ENCODE measurements around the gene TTC17. TPM values are rescaled to one million over a fixed set of nuclear protein-coding genes. Genes with fewer than 3 reads are reported as not detected.

Gene TTC17
- total and polyA plus RNA-seq, 4 donors = 21.5 to 119 (median 68.3) TPM

- Histone ChIP-seq H3K36me3 (ENCODE audit: control insufficient read depth in 1 of 2, insufficient read depth in 2 of 2, low read length in 1 of 2) (no peaks in the 10 kb centered on the region), H3K9me3 (ENCODE audit: control insufficient read depth, low read length) (peaks cover 8% of the 10 kb centered on the region), H3K4me1 (ENCODE audit: control insufficient read depth in 1 of 2, insufficient read depth in 2 of 2, low read length in 2 of 2) (no peaks in the 10 kb centered on the region), H3K27ac (ENCODE audit: low read depth in 1 of 2, low read length in 2 of 2) (no peak overlapping the region), H3K27me3 (ENCODE audit: control insufficient read depth in 1 of 2, insufficient read depth in 2 of 2, low read length in 1 of 2) (no peaks in the 10 kb centered on the region), H3K4me3 (ENCODE audit: low read length in 2 of 2) (no peak overlapping the region)
- intact Hi-C loops (cut with DNase I) = no loop called here
- no peak for ATAC-seq (ENCODE audit: low FRiP score)
- no peak for DNase-seq
- 73 to 87% methylated on average over 2 of the region's 2 CpGs for WGBS, 2 donors
These were observed 183.3 kb downstream of the TTC17 start for GRCh38 chr11:43541993-43542392.

- 55 to 58% methylated on average over 7 of the region's 7 CpGs for WGBS, 2 donors
- no peak overlapping the region for H3K27ac ChIP-seq (ENCODE audit: low read depth in 1 of 2, low read length in 2 of 2)
- no peak overlapping the region for H3K4me3 ChIP-seq (ENCODE audit: low read length in 2 of 2)
- DNase-seq (no peak), ATAC-seq (ENCODE audit: low FRiP score) (no peak)
- intact Hi-C loops (cut with DNase I) = no loop called here
- H3K36me3 ChIP-seq (ENCODE audit: control insufficient read depth in 1 of 2, insufficient read depth in 2 of 2, low read length in 1 of 2) = no peaks in the 10 kb centered on the region
- peaks cover 8% of the 10 kb centered on the region for H3K9me3 ChIP-seq (ENCODE audit: control insufficient read depth, low read length)
- no peaks in the 10 kb centered on the region for H3K4me1 ChIP-seq (ENCODE audit: control insufficient read depth in 1 of 2, insufficient read depth in 2 of 2, low read length in 2 of 2)
- no peaks in the 10 kb centered on the region for H3K27me3 ChIP-seq (ENCODE audit: control insufficient read depth in 1 of 2, insufficient read depth in 2 of 2, low read length in 1 of 2)
These were observed 184.3 kb downstream of the TTC17 start for GRCh38 chr11:43542750-43543712.

Other genes starting within 250 kb of the TTC17 start
- gene API5, start 46.9 kb upstream of the TTC17 start, total RNA-seq = 10 to 100 TPM; 64.1 to 67.7 TPM
- gene API5, start 46.9 kb upstream of the TTC17 start, polyA plus RNA-seq = 10 to 100 TPM; 37.6 to 39.1 TPM